LNCaP clone FGC (cell line): ENCODE measurements around the gene ANXA2R.

Experiments
- DNase-seq: peaks from one replicate; pipeline ENCODE4 v3.0.0-alpha.2; 2011; ENCODE audit warnings: low read depth
- H3K4me3 ChIP-seq: 2 replicates; pipeline ENCODE4 v1.5.1; 2011; ENCODE audit warnings: mild to moderate bottlenecking, low read depth, low read length, control low read depth
- TF ChIP-seq, protein P1 (sequence below): IDR thresholded peaks from 2 replicates; pipeline ENCODE4 v1.5.1; 2012; ENCODE audit warnings: mild to moderate bottlenecking; ENCODE audit not compliant: control insufficient read depth, insufficient read depth; ENCODE audit errors: extremely low read depth

ANXA2R gene

DNA sequence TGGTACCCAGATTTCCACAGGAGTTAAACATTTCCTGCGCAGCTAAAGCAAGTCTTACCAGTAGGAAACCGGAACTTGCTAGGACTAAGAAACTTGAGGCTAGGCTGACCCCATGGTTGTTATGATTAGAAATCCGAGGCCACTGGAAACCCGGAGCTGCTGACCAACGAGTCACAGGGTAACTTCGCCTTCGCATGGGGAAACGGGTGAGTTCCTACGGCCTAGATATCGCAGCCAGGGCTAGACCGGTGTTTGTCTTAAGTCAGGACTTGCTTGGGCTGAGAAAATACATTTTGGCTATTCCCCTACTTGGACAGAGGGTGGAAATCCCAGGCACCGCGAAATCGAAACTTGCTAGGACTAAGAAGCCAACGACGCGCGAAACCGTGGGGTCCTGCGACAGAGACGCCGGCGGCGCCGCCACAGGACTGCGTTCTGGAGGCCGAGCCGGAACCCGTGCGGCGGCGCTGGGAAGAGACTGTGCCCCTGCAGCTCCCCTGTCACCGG, 1.6 kb upstream of the ANXA2R start:
- no peak for DNase-seq
- peak overlapping the region; percentile 43 for H3K4me3 ChIP-seq
- TF ChIP-seq, protein P1, sequence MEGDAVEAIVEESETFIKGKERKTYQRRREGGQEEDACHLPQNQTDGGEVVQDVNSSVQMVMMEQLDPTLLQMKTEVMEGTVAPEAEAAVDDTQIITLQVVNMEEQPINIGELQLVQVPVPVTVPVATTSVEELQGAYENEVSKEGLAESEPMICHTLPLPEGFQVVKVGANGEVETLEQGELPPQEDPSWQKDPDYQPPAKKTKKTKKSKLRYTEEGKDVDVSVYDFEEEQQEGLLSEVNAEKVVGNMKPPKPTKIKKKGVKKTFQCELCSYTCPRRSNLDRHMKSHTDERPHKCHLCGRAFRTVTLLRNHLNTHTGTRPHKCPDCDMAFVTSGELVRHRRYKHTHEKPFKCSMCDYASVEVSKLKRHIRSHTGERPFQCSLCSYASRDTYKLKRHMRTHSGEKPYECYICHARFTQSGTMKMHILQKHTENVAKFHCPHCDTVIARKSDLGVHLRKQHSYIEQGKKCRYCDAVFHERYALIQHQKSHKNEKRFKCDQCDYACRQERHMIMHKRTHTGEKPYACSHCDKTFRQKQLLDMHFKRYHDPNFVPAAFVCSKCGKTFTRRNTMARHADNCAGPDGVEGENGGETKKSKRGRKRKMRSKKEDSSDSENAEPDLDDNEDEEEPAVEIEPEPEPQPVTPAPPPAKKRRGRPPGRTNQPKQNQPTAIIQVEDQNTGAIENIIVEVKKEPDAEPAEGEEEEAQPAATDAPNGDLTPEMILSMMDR, result no peak

DNA sequence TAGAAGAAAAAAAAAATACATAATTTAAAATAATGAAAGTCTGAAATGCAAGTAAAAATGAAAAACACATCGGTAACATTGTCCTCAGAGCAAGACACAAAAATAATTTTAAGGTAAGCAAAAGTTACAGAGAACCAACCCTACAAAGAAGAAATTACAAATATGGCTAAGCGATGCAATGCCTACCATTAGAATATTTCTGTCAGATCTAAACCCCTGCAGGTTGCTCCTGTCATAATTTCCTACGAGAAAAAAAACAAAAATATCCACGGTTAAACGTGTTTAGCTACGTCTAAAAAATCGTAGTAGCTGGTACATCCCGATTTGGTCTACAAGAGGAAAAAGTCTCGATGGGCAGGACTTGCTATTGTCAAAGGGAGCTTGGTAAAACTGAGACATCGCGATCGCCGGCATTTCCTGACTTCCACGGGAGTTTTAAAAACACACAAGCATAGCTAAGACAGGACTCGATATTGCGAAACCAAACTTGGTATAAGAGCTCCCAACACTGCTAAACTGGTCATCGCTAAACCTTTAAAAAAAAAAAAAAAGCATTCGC, 1.1 kb upstream of the ANXA2R start:
- TF ChIP-seq, protein P1, result no peak
- no peak for DNase-seq

DNA sequence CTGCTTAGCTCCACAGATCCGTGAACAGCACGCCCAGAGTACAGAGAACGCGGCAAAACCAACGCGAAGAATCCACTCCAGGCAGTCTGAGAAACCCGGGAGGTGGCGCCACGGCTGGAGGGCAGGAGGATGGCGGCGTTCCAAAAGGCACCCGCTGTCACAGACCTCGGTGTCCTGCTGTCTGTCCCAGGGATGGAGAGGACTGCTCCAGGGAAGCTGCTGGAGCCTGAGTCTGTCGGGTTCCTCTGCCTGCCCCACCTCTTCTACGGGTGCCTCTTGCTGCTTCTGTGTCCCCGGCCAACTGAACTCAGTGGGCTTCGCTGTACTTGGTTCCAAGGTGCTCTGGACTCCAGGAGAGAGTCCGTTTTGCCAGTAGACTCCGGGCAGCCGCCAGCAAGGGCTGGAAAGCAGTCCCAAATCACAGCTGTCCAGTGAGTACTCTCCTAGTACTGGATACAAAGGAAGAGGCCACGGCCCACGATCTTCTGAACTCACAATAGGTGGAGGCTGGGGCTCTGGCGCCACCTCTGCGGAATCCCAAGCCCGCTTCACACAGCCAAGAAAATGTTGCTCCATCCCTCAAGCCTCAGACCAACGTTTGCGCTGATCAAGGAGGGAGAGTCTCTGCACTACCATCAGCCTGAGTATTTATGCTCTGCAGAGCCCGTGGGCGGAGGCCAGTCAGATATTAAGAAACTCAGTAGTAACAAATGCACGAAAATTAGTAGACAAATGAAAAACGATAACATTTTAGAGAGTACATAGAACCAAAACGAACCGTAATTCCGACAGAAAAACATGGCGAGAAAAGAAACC, 440 bp downstream of the ANXA2R start:
- DNase-seq, result no peak
- peak overlapping the region; percentile 48 for H3K4me3 ChIP-seq
- TF ChIP-seq, protein P1, result no peak

More for the DNA sequence above, 1.1 kb upstream of the ANXA2R start:
- H3K4me3 ChIP-seq, result peak overlapping the region; percentile 48

DNA sequence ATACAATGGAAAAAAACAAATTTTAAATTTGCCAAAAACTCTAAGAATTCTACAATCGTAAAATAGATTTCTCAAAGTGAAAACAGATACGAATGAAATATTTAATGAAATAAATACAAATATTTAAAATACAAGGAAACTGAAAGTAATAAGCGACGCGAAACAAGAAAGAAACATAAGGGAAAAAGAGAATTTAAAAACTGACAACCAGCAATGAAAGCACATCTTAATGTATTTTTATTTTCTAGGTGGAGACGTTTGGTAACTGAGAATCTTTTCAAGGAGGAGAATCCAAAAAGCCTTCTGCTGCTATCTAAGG, 1.0 kb downstream of the ANXA2R start:
- TF ChIP-seq, protein P1, result no peak
- H3K4me3 ChIP-seq, result peak overlapping the region; percentile 48
- no peak for DNase-seq

DNA sequence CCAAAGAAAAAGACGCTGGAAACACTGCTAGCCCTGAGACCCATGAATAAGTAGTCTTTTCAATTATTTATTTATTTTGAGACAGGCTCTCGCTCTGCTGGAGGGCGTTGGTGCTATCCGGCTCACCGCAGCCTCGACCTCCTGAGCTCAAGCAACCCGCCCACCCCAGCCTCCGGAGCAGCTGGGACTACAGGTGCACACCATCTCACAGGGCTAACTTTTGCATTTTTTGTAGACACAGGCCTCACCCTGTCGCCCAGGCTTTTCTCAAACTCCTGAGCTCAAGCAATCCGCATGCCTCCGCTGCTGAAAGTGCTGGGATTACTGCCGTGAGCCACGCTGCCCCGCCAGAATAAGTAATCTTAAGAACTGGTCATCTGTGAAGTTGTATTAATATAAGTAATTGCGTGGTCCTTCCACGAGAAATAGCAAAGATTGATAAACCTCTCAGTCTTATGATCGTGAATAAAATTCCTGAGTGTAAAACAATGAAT, 1.6 kb downstream of the ANXA2R start:
- TF ChIP-seq, protein P1, result no peak
- no peak overlapping the region for H3K4me3 ChIP-seq
- DNase-seq, result no peak

DNA sequence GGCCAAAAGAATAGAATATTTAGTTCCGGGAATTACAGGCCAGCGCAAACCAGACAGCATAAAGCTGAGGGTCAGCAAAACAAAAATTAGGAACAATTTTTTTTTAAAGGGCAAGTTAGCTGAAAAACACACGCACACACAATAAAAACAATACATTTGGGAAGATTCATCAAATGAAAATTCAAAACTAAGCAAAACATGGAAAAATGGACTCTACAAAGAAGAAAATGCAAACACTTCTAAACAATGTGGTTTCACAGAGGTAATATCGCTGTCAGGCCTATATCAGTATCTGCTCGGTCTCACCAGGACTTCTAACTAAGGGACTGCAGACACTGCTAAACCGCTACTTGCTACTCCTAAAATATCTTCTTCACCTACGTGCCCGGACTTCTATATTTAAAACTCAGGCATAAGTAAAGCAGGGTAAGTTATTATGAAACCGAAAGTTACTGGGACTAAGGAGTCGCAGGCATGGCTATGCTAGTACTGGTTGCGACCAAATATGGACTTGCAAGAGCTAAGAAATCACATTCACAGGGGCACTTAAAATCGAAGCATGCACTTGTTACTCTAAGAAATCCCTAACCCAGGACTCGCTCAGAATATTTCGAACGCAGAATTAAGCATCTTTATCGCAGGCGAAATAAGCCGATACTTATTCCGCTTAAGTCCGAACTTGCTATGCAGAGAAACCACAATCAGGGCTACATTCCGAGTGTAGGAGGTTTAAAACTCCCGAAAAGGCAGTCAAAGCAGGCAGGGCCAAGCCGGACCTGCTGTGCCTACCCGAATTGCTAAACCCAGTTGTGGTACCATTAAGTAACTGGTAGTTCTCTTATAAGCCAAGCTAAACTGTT, 2.3 kb downstream of the ANXA2R start:
- H3K4me3 ChIP-seq, result no peak overlapping the region
- TF ChIP-seq, protein P1, result no peak
- no peak for DNase-seq
